Measurements from ENCODE around the gene GOT1. TPM values are rescaled to one million over a fixed set of nuclear protein-coding genes. Genes with fewer than 3 reads are reported as not detected.

The GOT1 gene
- total RNA-seq: 22.8 TPM

GRCh38 chr10:99430451-99431189, at the start of gene GOT1:
TSS of gene GOT1 (minus strand) at chr10:99430624. CDS start at chr10:99430565, 59 bp downstream.

Other genes with a start within 250 kb of the GOT1 start
- 0.63 TPM for gene HPSE2, start 194.8 kb downstream of the GOT1 start, total RNA-seq
- gene CNNM1, start 101.3 kb downstream of the GOT1 start, total RNA-seq: 5.6 TPM
- not detected for gene NKX2-3, start 102.3 kb upstream of the GOT1 start, total RNA-seq
- gene SLC25A28, start 189.8 kb upstream of the GOT1 start, total RNA-seq: 30.7 TPM
- gene ENTPD7, start 228.9 kb upstream of the GOT1 start, total RNA-seq: 11.3 TPM